Large intestine (tissue), 3 donors: Measurements from ENCODE around the gene TMEM51. TPM values are rescaled to one million over a fixed set of nuclear protein-coding genes. Genes with fewer than 3 reads are reported as not detected.

Source experiments
- DNase-seq, 2 donors: peaks; one replicate each; pipeline versions ENCODE4 v3.0.0 to v3.0.0-alpha.2; 2013
- H3K27ac ChIP-seq: one replicate; pipeline ENCODE4 v1.5.1; 2013; ENCODE audit warnings: low read length
- H3K27me3 ChIP-seq: 2 replicates; pipeline ENCODE4 v1.6.1; 2013; ENCODE audit warnings: low read length; ENCODE audit not compliant: control insufficient read depth, insufficient read depth
- H3K36me3 ChIP-seq: 2 replicates; pipeline ENCODE4 v1.6.1; 2013; ENCODE audit warnings: low read length; ENCODE audit not compliant: control insufficient read depth, insufficient read depth
- H3K4me1 ChIP-seq: one replicate; pipeline ENCODE4 v1.6.1; 2013; ENCODE audit warnings: low read length; ENCODE audit not compliant: control insufficient read depth, insufficient read depth
- H3K4me3 ChIP-seq: one replicate; pipeline ENCODE4 v1.5.1; 2013; ENCODE audit warnings: low read length
- H3K9me3 ChIP-seq: one replicate; pipeline ENCODE4 v1.6.1; 2013; ENCODE audit warnings: mild to moderate bottlenecking, low read depth, low read length, moderate library complexity; ENCODE audit not compliant: control insufficient read depth
- WGBS: methylation state at CpG from one replicate; pipeline ENCODE4 v1.1.5; 2013; ENCODE audit warnings: low lambda C conversion rate; ENCODE audit not compliant: insufficient coverage; 5-methylcytosine and 5-hydroxymethylcytosine counted together
- polyA plus RNA-seq: library from polyadenylated mRNA; unstranded; fragments of 120-200 nt; gene quantifications from one replicate; pipeline ENCODE4 v1.2.1, GENCODE V29; 2013

TMEM51 gene
- polyA plus RNA-seq, 1 donor = 35.7 TPM

DNA sequence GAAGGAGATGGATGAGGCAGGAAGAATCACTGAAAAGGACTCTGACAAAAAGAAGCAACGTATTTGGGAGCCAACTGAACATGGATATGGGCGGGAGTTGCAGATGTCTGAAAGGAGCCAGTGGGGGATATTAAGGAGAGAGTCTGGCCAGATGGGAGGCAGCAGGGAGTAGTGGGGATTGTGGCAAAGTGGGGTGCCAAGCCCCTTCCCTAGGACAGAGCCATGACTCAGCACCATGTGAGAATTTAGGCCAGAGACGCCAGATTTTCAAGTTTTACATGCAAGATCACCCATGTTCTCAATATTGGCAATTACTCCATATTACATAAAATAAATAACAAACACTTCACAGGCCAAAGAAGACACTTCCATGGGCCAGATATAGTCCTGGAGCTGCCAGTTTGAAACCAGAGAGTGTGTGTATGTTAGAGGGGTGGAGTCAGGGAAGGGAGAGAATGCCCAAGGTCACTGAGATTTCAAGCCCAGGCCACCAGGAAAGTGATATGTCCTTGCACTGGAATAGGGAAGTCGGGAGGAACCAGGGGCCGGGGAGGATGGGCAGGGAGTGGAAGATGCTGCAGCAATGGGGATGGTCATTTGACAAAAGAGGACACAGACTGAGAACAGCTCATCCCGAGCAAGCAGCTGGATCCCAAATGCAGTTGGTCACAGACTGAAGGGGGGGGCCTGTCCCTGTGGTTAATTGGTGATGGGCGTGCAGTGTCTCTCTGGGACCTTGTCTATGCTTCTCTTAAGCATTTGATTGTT is 23.5 kb downstream of the TMEM51 start:
- no CpG with 5 or more reads among the region's 7 CpGs for WGBS
- no peak overlapping the region for H3K27ac ChIP-seq
- no peak for DNase-seq
- H3K36me3 ChIP-seq = peaks cover 2% of the 10 kb centered on the region
- H3K9me3 ChIP-seq = no peaks in the 10 kb centered on the region
- H3K4me1 ChIP-seq = peaks cover 51% of the 10 kb centered on the region
- no peak overlapping the region for H3K4me3 ChIP-seq
- no peaks in the 10 kb centered on the region for H3K27me3 ChIP-seq

DNA sequence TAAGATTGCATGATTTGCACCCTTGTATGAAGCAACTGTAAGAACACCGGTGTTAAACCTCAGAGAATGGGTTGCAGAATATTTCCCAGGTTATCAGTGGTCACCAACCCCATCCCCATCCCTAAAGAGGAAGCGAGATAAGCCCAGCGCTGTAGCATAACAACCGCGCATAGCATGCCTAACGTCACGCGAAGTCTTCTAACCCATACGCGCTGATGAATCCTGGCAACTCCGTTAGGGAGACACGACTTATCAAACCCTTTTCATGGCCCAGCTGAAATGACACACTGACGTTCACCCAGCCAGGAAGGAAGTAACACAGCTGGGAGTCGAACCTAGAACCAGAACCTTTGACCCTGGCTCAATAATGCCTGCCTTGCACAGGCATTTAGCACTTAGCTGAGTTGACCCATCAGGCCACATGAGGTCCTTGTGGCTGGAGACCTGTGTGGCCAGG is 24.2 kb downstream of the TMEM51 start:
- whole genome bisulfite sequencing = 40% methylated on average over 1 of the region's 14 CpGs
- no peak overlapping the region for H3K4me3 ChIP-seq
- no peak overlapping the region for H3K27ac ChIP-seq
- peaks cover 2% of the 10 kb centered on the region for H3K36me3 ChIP-seq
- peaks cover 46% of the 10 kb centered on the region for H3K4me1 ChIP-seq
- no peaks in the 10 kb centered on the region for H3K9me3 ChIP-seq
- no peaks in the 10 kb centered on the region for H3K27me3 ChIP-seq
- no peak for DNase-seq

DNA sequence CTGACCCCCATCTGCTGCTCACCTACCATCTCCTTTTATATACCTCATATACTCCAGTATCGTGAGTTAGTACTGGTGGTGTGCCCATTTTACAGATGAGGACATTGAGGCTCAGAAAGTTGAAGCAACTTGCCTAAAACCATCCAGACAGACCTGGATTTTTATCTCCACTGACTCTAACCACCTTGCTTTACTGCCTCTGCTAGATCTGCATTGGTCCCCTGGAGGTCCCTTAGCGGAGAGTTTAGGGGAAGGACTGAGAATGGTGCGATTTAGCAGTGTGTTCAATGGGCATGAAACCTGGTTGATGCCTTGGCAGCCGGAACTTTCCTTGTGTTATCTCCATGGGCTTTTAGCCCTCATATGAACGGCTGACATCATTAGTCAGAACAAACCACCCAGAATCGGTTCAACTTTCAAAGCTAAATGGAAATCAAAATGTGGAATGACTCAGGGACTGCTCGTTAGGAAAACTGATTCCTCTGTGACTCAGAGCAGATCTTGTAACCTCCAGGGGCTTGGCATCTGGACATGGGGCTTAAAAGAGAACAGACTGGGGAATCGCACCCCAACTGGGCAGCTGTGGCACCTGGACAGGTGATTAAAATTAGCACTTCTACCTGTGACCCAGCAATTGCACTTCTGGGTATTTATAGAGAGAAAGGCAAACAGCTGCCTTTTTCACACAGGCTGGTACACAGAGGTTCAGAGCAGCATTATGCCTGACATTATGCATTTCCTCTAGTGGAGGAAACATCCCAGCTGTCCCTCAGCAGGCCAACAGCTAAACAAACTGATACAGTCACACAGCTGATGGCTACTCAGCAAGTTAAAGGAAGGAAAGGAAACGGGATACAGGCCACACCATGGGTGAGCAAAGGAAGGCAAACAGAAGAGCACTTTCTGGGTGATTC is 25.3 kb downstream of the TMEM51 start:
- WGBS = no CpG with 5 or more reads among the region's 9 CpGs
- DNase-seq = peak in 1 of 2 donors; percentile 50

DNA sequence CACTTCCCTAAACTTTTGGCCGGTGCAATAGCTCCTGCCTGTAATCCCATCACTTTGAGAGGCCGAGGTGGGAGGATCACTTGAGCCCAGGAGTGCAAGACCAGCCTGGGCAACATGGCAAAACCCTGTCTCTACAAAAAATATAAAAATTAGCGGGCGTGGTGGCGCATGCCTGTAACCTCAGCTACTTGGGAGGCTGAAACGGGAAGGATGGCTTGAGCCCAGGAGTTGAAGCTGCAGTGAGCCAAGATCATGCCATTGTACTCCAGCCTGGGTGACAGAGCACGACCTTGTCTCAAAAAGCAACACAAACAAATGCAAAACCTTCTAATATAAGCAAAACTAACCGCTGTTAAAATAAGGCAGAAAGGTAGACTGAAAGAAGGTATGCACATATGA is 25.9 kb downstream of the TMEM51 start:
- Histone ChIP-seq H3K4me3 (no peak overlapping the region), H3K27me3 (no peaks in the 10 kb centered on the region), H3K4me1 (peaks cover 40% of the 10 kb centered on the region), H3K36me3 (peaks cover 2% of the 10 kb centered on the region), H3K27ac (peak overlapping the region; percentile 75), H3K9me3 (no peaks in the 10 kb centered on the region)
- WGBS = no CpG with 5 or more reads among the region's 8 CpGs
- no peak for DNase-seq

More for the DNA sequence above, 25.3 kb downstream of the TMEM51 start:
- Histone ChIP-seq H3K27me3 (no peaks in the 10 kb centered on the region), H3K4me3 (no peak overlapping the region), H3K27ac (peak overlapping the region; percentile 54), H3K36me3 (peaks cover 2% of the 10 kb centered on the region), H3K4me1 (peaks cover 38% of the 10 kb centered on the region), H3K9me3 (no peaks in the 10 kb centered on the region)

DNA sequence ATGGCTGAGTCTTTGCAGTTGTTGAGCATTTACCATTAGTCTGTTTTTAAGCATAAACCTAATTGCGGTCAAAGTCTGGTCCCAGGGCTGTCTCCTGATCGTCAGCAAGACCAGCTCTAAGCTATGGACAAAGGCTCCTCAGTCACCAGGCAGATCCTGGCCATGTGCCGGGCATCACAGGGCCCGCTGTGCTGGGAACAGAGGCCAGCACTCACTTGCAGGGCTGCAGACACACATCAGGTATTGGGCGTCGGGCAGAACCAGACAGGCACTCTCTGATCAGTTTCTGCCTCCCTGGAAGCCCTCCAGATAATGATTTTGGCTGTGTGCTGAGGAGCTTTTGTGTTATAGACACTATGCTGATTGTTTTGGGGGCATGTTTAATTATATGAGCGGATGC is 26.6 kb downstream of the TMEM51 start:
- WGBS = no CpG with 5 or more reads among the region's 7 CpGs
- H3K36me3 ChIP-seq = peaks cover 2% of the 10 kb centered on the region
- H3K9me3 ChIP-seq = no peaks in the 10 kb centered on the region
- peak; percentile 74 to 85 for DNase-seq
- H3K27ac ChIP-seq = peak overlapping the region; percentile 75
- H3K4me3 ChIP-seq = no peak overlapping the region
- peaks cover 44% of the 10 kb centered on the region for H3K4me1 ChIP-seq
- no peaks in the 10 kb centered on the region for H3K27me3 ChIP-seq

DNA sequence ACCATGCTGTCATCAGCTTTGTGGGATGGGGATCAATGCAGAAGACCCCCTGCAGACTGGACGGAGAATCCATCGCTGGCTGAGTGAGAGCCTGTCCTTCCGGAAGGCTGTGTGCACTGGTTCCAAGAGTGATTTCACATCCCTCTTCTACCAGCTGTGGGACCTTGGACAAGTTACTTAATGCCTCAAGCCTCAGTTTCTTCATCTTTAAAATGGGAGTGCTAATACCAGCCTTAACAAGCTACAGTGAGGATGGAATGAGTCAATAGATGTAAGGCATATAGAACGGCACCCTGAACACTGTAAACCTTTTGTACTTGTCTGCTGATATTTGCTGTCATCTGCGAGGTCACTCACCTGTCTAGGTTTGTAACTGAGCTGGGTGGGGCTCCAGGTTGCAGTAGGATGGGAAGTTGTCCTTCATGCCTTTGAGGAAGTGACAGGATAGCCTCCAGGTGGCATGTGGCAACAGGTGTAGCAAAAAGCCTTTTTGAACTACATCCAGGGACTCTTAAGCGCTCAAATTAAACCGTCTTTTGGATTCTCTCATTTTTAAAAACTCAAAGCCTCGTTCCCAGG is 27.5 kb downstream of the TMEM51 start:
- H3K4me3 ChIP-seq = no peak overlapping the region
- peaks cover 2% of the 10 kb centered on the region for H3K36me3 ChIP-seq
- DNase-seq = peak; percentile 60 to 82
- no peaks in the 10 kb centered on the region for H3K27me3 ChIP-seq
- peaks cover 48% of the 10 kb centered on the region for H3K4me1 ChIP-seq
- no peaks in the 10 kb centered on the region for H3K9me3 ChIP-seq
- WGBS = 71% methylated on average over 1 of the region's 8 CpGs
- peak overlapping the region; percentile 75 for H3K27ac ChIP-seq

DNA sequence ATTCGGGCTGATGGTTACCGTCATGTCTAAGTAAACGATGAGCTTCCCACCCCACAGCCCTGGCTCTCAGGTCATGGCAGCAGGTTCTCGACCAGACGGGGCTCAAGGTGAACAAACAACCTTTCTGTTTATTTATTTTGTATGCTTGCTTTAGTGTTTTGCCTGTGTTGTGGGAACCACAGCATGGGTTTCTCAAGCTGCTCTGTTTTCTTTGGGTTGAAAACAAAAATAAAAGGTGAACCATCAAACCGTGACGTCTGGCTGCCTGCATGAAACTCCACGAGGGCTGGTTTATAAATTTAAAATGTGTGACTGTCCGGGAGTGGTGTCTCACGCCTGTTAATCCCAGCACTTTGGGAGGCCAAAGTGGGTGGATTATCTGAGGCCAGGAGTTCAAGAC is 28.0 kb downstream of the TMEM51 start:
- WGBS = 67% methylated on average over 1 of the region's 10 CpGs
- no peak for DNase-seq
- Histone ChIP-seq H3K27me3 (no peaks in the 10 kb centered on the region), H3K36me3 (no peaks in the 10 kb centered on the region), H3K4me3 (no peak overlapping the region), H3K9me3 (no peaks in the 10 kb centered on the region), H3K27ac (peak overlapping the region; percentile 75), H3K4me1 (peaks cover 54% of the 10 kb centered on the region)

DNA sequence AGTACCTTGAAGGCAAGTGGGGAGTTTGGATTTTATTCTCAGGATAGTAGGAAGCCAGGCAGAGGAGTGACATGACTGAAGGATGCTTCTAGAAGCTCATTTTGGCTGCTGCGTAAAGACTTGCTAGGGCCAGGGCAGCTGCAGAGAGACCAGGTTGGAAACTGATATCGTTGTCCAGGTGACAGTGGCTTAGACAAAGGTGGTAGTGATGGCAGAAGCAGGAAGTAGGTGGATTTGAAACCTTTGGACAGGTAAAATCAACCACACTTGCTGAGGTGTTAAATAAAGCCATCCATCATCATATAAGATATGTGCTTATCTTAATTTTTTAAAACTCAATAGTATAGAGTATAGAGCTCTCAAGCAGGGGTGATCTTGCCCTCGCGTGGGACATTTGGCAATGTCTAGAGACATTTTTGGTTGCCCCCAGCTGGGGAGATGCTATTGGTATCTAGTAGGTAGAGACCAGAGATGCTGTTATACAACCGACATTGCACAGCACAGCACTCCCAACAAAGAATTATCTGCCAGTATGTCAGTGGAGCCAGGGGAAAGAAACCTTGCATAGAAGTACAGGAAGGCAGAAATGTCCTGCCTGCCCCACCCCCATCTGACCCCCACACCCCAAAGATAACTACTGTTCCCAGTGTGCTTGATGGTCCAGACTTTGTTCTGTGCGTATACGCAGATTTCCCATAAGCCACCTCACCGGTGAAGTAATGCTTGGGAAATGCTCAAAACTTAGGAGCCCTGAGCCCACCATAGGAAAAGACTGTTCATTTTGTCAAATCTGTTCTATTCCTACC is 31.1 kb downstream of the TMEM51 start:
- no peaks in the 10 kb centered on the region for H3K36me3 ChIP-seq
- no CpG with 5 or more reads among the region's 8 CpGs for WGBS
- peak overlapping the region; percentile 62 for H3K27ac ChIP-seq
- no peaks in the 10 kb centered on the region for H3K9me3 ChIP-seq
- no peaks in the 10 kb centered on the region for H3K27me3 ChIP-seq
- no peak overlapping the region for H3K4me3 ChIP-seq
- peaks cover 74% of the 10 kb centered on the region for H3K4me1 ChIP-seq
- peak; percentile 74 to 88 for DNase-seq

DNA sequence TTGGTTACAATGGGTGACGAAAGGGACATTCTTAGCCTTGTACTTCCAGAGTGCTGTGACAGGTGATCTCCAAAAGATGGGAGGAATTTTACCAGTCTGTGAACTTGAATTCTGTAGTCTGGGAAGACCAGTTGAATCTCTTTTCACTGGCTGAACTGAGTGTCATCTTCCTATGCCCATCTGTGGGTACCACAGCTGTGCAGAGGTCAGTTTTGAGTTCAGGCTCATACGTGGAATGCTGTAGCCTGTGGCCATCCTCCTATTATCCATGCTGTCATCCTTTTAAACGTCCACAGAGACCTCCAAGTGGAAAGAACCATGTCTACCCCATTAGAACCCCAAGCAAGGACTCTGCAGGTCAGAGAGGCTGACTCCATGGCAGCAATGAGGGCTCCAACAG is 32.1 kb downstream of the TMEM51 start:
- no CpG with 5 or more reads among the region's 3 CpGs for WGBS
- no peak for DNase-seq
- Histone ChIP-seq H3K9me3 (no peaks in the 10 kb centered on the region), H3K4me1 (peaks cover 72% of the 10 kb centered on the region), H3K36me3 (no peaks in the 10 kb centered on the region), H3K4me3 (no peak overlapping the region), H3K27ac (peak overlapping the region; percentile 58), H3K27me3 (no peaks in the 10 kb centered on the region)
